Stimulated activated CD8-positive, alpha-beta memory T cell treated with anti-CD3 and anti-CD28 coated beads, Interleukin-12 subunit alpha, Interleukin-12 subunit beta, amount 100 ng/mL, for 1 hour (primary cell): ENCODE data around the gene ACYP1.

Experiments
- DNase-seq: peaks from one replicate; pipeline ENCODE4 v3.0.0-alpha.2; 2020; ENCODE audit warnings: low read depth

Gene ACYP1

DNA sequence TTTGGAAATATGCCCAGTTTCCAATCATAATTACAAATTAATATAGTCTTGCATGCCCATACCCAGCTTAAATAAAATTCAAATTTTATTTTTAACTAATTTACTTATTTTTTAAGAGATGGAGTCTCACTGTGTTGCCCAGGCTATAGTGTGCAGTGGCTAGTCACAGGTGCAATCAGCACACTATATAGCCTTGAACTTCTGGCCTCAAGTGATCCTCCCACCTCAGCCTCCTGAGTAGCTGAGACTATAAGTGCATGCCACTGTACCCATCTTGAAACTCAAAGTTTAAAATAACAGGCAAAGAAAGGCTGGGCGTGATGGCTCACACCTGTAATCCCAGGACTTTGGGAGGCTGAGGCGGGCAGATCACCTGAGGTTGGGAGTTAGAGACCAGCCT, 22.9 kb downstream of the ACYP1 start:
- DNase-seq: no peak

DNA sequence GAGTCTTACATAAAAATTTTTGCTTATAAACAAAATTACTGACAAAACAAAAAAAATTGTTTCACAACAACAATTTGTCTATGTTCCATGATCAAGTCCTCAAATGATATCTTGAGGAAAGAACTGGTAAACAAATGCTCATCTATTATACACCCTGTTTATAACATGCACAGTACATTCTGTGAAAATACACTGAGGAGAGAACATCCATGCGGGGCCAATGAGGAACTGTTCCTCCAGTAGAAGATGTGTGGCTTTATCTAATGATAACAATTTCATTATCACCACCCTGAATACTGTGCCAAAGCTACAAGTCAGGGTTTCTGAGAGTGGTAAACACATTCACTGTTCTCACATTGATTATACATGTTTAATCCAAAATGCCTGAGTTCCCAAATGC, 23.3 kb downstream of the ACYP1 start:
- DNase-seq: no peak

DNA sequence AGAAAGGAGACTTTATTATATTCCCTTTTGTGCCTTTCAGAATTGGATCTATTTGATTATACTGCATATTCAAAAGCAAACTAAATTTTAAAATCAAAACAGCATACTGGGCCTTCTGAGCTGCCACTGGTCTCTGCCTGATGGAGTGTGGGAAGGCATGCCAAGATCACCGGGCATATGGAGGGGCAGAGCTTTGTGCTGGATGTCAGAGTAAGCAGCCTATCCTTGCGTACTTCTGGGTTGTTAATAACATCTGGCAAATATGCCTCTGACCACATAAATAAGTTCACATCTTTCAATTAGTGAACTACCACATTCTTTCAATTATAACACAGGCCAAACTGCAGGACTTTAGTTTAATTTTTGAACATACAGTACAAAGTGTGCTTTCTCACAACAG, 30.9 kb downstream of the ACYP1 start:
- DNase-seq: no peak

DNA sequence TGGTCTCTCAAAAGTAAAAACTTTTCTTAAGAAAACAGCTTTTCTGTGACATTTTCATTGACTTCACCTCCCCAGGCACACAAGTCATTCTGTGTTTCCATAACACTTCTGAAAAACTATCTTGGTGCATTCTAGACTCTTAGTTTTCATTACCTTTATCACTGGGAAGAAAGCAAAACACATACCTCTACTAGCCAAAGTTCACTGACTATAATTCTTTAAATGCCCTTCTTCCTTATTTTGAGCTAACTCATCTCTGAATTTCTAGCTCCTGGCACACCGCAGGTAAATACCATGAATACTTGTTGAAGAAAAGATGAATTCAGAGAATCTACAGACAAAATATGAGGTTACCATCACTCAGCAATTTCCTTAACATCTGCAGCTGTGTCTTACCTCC, 33.7 kb downstream of the ACYP1 start:
- DNase-seq: no peak

DNA sequence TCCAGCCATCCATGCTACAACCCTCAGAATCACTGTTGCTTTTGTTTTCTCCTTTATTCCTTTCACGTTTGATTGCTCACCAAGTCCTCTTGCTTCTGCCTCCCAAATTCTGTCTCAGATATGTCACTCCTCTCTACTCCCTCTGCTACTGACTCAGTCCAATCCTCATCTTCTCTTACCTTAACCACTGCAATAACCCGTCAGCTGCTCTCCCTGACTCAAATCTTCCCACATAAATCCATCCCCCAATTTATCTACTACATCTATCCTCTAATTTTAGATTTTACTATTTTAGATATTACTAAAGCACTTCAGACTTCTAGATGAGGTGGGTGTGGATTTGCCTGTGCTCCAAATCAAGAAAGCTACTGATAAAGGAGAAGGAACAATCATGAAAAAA, 37.9 kb downstream of the ACYP1 start:
- no peak for DNase-seq

DNA sequence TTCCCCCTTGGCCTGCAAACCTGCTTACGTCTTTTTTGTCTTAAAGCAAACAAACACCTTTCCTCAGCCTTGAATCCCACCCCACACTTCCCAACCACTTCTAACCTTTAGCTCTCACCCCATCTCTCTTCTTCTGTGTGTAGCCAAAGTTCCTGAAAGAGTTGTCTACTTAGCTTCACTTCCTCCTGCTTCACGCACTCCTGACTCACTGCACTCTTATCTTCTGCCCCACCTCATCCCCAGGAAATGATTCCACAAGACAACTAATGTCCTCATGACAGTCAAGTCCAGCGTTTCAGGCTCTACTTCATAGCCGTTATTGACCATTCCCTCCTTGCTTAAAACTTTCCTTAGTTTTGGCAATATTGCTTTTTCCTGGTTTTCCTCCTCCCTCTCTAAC, 38.7 kb downstream of the ACYP1 start:
- no peak for DNase-seq

DNA sequence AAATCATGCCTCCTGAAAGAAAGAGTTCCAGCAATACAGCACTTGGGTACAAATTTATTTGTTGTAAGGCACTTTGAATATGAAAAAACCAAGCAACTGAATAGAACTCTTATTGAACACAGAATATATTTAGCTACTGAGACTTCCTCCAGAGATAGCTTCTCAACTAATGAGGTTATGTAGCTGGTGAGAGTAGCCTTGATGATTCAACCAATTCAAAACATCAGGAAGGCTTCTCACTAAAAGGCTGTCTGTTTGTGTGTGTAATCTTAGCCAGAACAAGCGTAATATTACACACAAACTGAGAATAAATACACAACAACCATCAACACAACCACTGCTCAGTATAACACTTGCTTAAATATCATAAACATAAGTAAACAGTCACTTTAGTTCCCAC, 40.7 kb downstream of the ACYP1 start:
- no peak for DNase-seq

DNA sequence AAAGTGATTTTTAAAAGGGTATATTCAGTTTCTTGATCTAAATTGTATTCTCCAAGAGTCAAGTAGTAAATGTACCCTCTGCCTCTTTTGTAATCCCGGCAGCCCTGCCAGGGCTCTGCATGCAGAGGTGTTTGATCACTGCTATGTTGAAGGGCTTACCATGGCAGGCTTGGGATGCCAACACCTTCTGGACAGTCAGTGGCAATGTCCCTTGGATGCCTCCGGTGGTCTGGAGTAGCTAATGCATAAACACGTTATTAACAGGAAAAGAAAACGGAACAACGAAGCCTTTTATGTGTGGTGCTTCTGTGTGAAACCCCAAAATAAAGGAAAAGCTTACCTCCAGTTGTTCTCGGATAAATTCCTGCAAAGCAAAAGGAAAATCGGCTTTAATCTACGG, 41.2 kb downstream of the ACYP1 start:
- no peak for DNase-seq

DNA sequence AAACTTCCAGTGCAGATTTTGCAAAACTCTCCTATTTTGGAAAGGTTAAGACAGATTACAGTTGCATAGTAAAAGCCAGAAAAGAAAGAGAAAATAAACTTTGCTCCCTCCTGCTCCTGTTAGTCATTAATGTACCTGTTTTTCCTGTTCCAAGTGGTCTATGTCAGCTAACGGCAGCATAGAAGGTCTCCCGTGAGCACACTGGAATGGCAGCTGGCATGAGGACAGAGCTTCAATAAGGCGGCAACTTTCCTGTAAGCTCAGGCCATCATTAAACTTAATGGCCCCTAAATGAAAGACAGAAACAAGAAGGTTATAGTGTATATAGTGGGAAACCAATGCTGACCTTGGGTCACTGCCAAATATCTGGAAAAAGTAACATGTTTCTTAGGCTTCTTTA, 45.1 kb downstream of the ACYP1 start:
- DNase-seq: no peak

DNA sequence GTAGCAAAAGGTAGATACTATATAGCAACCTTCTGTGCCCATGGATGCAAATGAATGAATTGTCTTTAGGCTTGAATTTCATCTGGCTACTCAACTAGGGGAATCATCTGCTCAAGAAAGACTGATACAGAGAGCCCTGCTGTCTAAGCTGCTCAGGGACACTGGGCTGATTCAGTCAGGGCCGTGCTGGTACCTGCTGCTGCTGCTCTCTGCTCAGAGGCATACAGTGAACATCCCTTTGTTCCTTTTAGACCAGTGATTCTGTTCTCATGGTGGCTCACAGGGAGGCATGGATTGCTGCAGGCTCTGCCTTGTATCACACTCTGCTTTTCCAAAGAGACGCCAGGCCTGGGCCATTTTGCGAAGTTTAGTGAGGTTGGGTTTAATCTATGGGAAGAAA, 47.0 kb downstream of the ACYP1 start:
- DNase-seq: no peak

DNA sequence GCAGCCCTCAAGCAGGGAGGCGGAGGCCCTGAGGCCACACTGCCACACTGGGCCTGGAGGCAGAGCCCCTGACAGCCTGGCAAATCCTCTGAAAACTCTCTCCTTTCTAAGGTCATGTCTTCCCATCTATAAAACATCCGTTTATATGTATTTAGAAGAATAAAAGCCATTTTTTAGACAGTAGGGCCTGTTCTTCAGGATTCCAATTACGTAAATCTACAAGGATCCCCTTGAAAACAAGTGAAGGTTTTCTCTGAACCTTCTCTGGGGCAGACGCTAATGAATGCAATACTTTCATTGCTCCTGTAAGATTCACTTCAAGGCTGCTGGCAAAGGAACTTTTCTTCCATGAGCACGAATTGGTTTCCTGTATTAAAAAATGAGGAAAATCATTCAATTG, 48.3 kb downstream of the ACYP1 start:
- DNase-seq: no peak

DNA sequence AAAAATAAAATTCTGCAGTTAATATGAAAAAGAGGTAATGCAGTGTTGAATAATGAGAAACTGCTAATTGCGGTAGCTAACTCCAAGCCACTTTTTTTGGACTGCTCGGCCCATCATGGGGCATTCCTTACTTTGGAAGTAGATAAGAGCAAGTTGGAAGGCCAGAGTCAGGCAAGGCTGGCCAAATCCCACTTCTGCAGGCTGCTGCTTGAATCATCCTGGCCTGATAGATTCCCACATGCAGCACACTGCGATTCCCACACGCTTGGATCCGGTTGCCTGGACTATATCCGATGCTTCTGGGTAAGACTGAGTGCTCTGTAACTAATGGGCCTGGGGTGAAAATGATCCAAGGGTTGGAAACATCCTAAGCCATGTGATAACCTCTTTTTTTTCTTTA, 50.5 kb downstream of the ACYP1 start:
- no peak for DNase-seq

DNA sequence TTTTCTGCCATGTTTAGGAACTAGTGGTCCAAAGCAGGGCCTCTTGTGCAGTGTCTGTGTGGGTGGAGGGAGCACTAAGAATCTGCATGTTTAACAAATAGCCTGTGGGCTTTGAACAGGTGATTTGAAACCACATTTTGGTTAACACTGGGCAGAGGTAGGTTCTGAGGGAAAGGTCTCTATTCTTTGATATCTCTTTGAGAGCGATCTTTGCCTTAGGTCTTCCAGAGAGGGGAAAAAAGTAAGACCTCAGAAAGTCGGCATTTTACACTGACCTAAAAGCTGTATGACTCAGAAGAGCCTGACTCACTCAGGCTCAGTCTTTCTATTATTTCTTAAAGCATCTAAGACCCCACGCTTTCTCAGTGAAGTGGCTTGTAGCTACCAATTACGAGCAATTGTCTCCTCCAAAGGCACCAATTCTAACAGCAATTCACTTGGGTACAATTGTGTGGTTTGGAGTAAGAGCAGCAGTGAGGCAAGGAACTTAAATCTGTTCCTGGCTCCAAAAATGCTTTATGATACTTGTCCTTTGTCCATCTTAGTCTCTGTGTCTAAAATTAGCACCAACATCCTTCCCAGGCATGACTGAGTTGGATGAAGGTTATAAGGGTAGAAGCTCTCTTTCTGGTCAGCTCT, 52.3 kb downstream of the ACYP1 start:
- DNase-seq: no peak

DNA sequence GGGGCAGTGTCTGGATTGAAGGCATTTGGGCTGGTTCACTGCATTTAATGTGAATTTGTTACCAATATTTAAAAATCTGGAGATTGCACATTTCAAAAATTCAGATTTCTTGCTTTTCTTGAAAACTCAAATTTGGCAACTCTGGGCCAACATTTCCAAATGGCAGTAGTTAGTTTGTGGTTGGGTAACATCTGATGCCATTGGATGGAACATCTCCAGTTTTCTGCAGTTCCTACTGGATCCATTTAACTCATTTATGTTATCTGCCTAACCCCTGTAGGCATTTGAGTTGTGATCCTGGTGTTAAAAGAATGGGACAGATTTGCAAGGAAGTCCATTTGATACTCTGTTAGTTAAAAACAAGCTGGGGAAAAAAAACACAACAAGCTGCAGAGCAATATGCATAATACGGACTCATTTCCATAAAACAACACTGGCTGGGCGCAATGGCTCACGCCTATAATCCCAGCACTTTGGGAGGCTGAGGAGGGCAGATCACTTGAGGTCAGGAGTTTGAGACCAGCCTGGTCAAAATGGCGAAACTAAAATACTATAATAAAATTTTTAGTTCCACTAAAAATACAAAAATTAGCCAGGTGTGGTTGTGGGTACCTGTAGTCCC, 53.2 kb downstream of the ACYP1 start:
- DNase-seq: no peak

DNA sequence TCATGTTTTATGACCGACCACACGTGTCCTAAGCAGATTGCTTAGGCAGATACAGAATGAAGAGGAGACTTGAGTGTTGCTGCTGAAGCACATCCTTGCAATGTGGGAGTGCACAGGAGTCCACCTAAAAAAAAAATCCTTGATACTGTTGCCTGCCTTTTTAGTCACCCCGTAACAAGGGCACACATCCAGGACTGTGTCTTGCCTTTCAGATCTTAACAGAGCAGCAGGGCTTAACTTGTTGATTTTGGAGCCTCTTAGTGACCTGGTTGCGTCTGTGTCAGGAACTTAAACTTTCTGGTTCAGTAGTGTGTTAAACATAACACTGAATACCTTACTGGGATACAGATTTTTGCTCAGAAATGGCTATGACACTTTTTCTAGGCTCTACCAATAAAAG, 54.6 kb downstream of the ACYP1 start:
- DNase-seq: no peak

DNA sequence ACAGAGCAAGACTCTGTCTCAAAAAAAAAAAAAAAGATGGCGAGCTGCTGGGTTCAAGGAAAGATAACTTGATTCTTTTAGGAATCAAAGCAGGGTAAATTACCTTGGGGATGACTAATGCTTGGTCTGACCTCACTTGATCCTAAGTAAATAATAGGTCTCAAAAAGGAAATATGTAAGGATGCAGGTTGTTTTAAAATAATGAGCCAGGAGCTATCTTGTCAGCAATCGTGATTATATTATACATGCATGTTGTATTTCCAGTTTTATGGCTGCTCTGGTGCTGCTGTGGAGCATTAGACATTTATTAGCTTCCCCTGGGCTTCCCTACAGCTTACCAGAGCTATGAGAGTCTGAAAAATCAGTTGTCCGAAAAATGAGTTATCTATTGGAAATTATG, 58.5 kb downstream of the ACYP1 start:
- DNase-seq: no peak

DNA sequence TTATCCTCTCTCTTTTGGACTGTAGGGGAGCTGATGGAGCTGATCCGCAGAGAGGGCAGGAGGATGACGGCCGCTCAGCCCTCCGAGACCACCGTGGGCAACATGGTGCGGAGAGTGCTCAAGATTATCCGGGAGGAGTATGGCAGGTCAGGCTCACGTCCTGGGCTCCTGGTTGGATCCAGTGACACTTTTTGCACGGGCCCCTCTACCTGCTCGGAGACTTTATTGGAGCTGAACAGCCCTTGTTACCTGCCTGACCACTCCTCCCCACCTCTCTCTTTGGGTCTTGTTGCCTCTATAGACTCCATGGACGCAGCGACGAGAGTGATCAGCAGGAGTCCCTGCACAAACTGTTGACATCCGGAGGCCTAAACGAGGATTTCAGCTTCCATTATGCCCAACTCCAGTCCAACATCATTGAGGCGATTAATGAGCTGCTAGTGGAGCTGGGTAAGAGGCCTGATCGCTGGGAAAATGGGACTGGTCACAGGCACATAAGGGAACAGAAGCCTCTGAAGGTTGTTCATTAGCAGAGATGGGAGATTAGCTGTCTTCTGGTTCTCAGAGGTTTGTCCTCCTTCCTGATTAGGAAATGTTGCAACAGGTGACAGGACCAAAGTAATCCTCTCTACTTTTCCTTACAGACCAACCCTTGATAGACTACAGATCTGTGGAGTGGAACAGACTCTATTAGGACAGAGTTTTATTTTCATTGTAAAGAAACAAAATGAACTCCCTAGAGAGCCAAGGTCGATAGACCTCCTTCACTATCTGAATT, 60.4 kb downstream of the ACYP1 start:
- no peak for DNase-seq
